Activated CD4-positive, alpha-beta memory T cell treated with anti-CD3 and anti-CD28 coated beads for 36 hours (primary cell): ENCODE data around the gene FEM1B. TPM values are rescaled to one million over a fixed set of nuclear protein-coding genes. Genes with fewer than 3 reads are reported as not detected.

Source experiments
- CTCF ChIA-PET: fragments of 350-600 bp; sonication (Branson Sonifier 250); formaldehyde crosslinking; loops from one replicate; lab custom pipeline; 2021; ENCODE audit warnings: antibody characterized with exemption, inconsistent platforms; lab: Charles Lee
- POLR2A ChIA-PET: fragments of 350-600 bp; sonication (Branson Sonifier 250); formaldehyde crosslinking; loops from one replicate; lab custom pipeline; 2021; ENCODE audit warnings: antibody characterized with exemption; lab: Charles Lee
- DNase-seq: peaks from one replicate; pipeline ENCODE4 v3.0.0-alpha.2; 2020
- H3K27ac Mint-ChIP-seq: one replicate; pipeline ENCODE4 v1.8.0; 2021; ENCODE audit warnings: mixed read lengths
- H3K27me3 Mint-ChIP-seq: one replicate; pipeline ENCODE4 v1.8.0; 2021; ENCODE audit warnings: mixed read lengths
- H3K36me3 Mint-ChIP-seq: one replicate; pipeline ENCODE4 v1.8.0; 2021; ENCODE audit warnings: mixed read lengths
- H3K4me1 Mint-ChIP-seq: one replicate; pipeline ENCODE4 v1.8.0; 2021; ENCODE audit warnings: low read depth, mixed read lengths
- H3K4me3 Mint-ChIP-seq: one replicate; pipeline ENCODE4 v1.8.0; 2021; ENCODE audit warnings: mild to moderate bottlenecking, mixed read lengths
- H3K9me3 Mint-ChIP-seq: one replicate; pipeline ENCODE4 v1.8.0; 2021; ENCODE audit warnings: mixed read lengths
- intact Hi-C: fragments of 100-400 bp; cut with micrococcal nuclease; formaldehyde crosslinking; loops from one replicate; pipeline ENCODE4 v1.15.1; 2023
- total RNA-seq, 2 experiments: library from RNA; stranded (reverse); gene quantifications; one replicate each; pipeline ENCODE4 v1.2.3, GENCODE V29; 2021

Gene FEM1B
- total RNA-seq, 2 experiments from 2014 or later, result 32.6 to 34.2 TPM

DNA sequence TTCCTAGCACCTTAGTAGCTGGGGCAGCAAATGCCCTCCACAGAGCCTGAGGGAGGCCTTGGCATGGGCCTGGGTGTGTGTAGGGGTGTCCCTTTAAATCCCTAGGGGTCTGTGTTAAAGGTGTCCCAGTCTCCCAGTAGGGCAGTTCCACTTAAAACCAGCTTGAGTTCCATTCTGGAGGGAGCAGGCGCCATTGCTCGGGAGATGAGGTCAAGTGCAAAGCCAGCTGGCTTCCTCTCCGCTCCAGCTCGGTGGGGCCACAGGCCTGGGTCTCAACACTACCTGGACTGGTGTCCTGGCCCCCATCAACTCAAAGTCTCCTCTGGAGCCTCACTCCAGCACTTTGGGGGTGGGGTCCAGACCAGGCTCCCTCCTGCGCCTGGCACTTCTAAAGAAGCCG lies 25.2 kb downstream of the FEM1B start:
- H3K4me3 Mint-ChIP-seq, result no peak overlapping the region
- CTCF ChIA-PET, result interaction anchor here (1.0 to 1.2 kb wide), 3 partner anchors 22 to 81 kb away, joined by 3 read pairs; no protein-coding TSS in a partner anchor
- intact Hi-C loops, result no loop called here

DNA sequence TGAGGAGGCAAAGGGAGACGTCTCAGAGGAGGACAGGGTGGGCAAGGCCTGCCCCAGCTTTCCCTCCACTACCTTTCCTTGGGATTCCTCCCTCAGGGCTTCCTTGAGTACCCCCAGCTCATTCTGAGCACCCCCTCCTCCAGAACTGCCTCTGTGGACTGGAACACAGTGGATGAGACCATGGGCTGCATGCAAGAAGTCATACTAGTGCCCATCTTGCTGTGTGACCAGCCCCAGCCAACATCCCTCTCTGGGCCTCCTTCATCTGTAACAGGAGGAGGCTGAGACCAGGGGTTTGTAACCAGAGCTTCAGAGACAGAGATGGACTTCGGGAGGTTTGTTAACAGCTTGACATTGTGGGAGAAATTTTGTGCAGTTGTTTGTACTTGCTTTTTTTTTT lies 25.6 kb downstream of the FEM1B start:
- ChIA-PET CTCF (interaction anchor here (1.0 to 1.2 kb wide), 3 partner anchors 22 to 81 kb away, joined by 3 read pairs; no protein-coding TSS in a partner anchor), POLR2A (no interaction called here)
- Mint-ChIP-seq H3K4me3 (no peak overlapping the region), H3K9me3 (no peaks in the 10 kb centered on the region), H3K27me3 (peaks cover 3% of the 10 kb centered on the region), H3K36me3 (no peaks in the 10 kb centered on the region), H3K4me1 (peaks cover 21% of the 10 kb centered on the region), H3K27ac (no peak overlapping the region)
- intact Hi-C loops, result no loop called here
- DNase-seq, result no peak

More for the DNA sequence above, 25.2 kb downstream of the FEM1B start:
- H3K9me3 Mint-ChIP-seq, result no peaks in the 10 kb centered on the region
- DNase-seq, result no peak
- H3K27me3 Mint-ChIP-seq, result peaks cover 2% of the 10 kb centered on the region
- H3K27ac Mint-ChIP-seq, result no peak overlapping the region
- POLR2A ChIA-PET, result no interaction called here
- no peaks in the 10 kb centered on the region for H3K36me3 Mint-ChIP-seq
- peaks cover 25% of the 10 kb centered on the region for H3K4me1 Mint-ChIP-seq

DNA sequence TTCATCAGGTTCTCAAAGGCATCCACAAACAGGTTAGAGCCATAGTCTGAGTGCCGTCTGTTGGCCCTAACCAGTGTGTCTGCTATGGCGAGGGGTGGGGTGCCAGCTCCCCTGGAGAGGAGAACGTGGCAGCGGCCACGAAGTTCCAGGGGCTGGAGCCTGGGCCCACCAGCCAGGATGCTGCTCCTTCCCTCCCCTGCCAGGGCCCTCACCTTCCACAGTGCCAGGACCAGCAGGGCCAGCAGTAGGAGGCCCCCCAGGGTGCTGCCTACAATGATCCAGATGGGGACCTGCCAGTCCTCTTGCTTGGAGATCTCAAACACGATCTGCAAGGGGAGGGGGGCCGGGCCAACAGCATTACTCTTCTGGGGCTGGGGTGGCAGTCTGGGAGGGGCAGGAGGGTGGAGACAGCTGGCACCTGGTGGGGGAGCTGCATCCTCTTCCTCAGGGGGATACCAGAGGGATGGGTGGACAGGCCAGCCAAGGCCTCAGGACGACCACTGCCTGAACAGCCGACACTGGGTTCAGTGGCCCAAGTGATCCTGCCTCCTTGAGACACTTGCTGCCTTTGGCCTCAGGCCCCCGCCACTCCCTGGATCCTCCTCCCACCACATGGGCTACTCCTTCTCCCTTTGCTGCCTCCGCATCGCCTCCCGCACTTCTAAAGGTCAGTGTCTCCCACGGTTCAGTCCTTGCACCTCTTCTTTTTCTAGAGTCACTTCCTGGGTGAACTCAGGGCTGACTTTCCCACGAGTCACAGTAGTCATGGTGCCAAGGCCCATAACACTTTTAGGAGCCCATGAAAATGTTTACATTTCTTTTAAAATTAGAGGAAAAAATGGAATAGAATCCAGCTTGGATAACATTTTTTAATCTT lies 26.3 kb downstream of the FEM1B start:
- H3K36me3 Mint-ChIP-seq, result no peaks in the 10 kb centered on the region
- no peaks in the 10 kb centered on the region for H3K9me3 Mint-ChIP-seq
- no peak overlapping the region for H3K27ac Mint-ChIP-seq
- H3K27me3 Mint-ChIP-seq, result peaks cover 3% of the 10 kb centered on the region
- H3K4me1 Mint-ChIP-seq, result peaks cover 16% of the 10 kb centered on the region
- intact Hi-C loops, result no loop called here
- DNase-seq, result no peak
- ChIA-PET POLR2A (no interaction called here), CTCF (interaction anchor here (1.0 to 4.4 kb wide), 4 partner anchors 51 to 80 kb away, joined by 3 to 66 read pairs (median 26); no protein-coding TSS in a partner anchor)
- no peak overlapping the region for H3K4me3 Mint-ChIP-seq

DNA sequence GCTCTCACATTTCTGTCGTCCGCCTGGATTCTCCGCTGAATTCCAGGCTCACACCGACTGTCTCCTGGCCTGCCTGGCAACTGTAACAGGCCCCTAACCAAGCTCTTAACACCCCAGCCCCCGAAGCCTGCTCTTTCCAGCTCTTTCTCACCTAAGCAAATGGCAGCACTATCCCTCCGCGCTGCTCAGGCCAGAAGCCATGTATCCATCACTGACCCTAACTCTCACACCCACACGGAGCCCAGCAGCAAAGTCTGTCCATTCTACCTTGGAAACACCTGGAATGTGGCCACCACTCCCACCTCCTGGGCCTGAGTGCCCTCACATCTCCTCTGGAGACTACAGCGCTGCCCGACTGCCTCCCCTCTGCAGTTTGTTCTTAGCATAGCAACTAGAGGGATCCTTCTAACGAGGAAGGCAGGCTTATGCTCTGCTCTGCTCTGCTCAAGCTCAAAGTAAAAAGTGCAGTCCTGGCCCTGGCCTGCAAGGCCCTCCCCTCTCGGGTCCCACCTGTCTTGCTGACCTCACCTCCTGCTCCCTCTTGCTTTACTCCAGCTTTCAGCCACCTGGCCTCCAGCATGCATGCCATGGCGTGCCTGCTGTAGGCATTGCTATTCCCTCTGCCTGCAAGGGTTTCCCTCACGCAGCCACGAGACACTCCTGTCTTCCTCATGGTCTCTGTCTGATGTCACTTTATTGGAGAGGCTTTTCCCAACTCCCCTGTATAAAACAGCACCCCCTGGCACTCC lies 27.2 kb downstream of the FEM1B start:
- no peak overlapping the region for H3K4me3 Mint-ChIP-seq
- H3K27ac Mint-ChIP-seq, result no peak overlapping the region
- no peaks in the 10 kb centered on the region for H3K9me3 Mint-ChIP-seq
- no peaks in the 10 kb centered on the region for H3K36me3 Mint-ChIP-seq
- ChIA-PET CTCF (interaction anchor here (2.1 to 4.4 kb wide), 3 partner anchors 25 to 78 kb away, joined by 19 to 66 read pairs (median 50); no protein-coding TSS in a partner anchor), POLR2A (no interaction called here)
- no peak for DNase-seq
- peaks cover 7% of the 10 kb centered on the region for H3K4me1 Mint-ChIP-seq
- intact Hi-C loops, result loop anchor here (5.0 kb wide), 1 partner anchor 442 kb away; no protein-coding TSS in a partner anchor
- H3K27me3 Mint-ChIP-seq, result peaks cover 3% of the 10 kb centered on the region

DNA sequence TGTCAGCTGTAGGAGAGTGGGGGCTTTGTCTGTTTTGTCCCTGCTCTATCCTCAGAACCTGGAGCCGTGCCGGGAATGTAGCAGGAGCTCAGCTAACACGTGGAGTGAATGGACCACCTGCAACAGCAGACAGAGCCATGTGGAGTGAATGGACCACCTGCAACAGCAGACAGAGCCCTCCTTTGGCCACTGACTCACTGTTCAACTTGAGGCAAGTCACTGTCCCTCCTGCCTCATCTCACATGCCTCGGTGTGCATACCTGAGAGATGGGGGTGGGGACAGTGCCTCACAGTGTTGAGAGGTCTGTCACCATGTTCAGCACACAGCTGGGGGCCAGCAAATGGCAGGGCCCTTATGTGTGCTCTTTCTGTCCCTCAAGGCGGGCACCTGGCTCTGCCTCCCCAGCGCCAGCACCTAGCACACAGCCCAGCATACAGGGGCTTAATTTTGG lies 27.9 kb downstream of the FEM1B start:
- H3K9me3 Mint-ChIP-seq, result no peaks in the 10 kb centered on the region
- POLR2A ChIA-PET, result no interaction called here
- CTCF ChIA-PET, result interaction anchor here (1.6 to 4.4 kb wide), 6 partner anchors 11 to 358 kb away, joined by 8 to 66 read pairs (median 16); no protein-coding TSS in a partner anchor
- intact Hi-C loops, result loop anchor here (5.0 kb wide), 1 partner anchor 443 kb away; no protein-coding TSS in a partner anchor
- H3K36me3 Mint-ChIP-seq, result no peaks in the 10 kb centered on the region
- DNase-seq, result no peak
- no peak overlapping the region for H3K27ac Mint-ChIP-seq
- H3K27me3 Mint-ChIP-seq, result peaks cover 3% of the 10 kb centered on the region
- peaks cover 6% of the 10 kb centered on the region for H3K4me1 Mint-ChIP-seq
- no peak overlapping the region for H3K4me3 Mint-ChIP-seq

DNA sequence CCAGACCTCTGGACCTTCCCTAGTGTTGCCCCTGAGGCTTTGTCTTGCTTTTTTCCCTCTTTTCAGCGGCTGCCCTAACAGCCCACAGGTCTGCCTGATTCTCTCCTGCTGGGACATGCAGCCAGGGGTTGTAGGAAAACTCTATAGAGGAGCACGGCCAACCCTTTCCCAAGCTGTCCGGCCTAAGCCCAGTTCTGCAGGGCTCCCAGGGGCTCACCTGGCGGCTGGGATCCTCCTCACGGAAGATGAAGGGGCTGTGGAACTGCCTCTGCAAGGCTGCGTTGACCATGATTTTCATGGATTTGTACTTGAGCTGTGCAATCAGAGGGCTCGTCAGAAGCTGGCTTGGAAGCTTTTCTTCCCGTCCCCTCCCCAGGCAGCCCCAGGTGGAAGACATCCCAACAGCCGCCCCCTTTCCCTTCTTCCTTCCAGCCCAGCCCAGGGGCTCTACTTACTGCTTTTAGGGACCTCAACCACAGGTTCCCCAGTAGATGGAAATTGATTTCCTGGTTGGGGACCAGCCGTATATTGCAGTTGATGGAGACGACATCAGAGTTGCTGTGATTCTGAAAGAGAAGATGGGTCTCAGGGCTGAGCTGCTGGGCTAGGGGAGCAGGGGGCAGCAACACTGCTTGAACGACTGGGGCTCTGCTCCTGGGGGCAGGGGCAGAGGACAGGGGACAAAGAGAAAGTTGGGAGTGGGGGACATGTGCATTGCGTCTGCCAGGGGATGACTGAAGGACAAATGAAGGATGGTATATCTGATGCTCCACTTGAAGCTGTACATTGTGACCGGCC lies 29.8 kb downstream of the FEM1B start:
- H3K27ac Mint-ChIP-seq, result no peak overlapping the region
- H3K9me3 Mint-ChIP-seq, result no peaks in the 10 kb centered on the region
- CTCF ChIA-PET, result interaction anchor here (0.7 to 4.4 kb wide), 27 partner anchors 10 to 370 kb away, joined by 3 to 66 read pairs (median 5); partner anchors contain the start of gene FEM1B
- H3K27me3 Mint-ChIP-seq, result peaks cover 3% of the 10 kb centered on the region
- DNase-seq, result no peak
- no peak overlapping the region for H3K4me3 Mint-ChIP-seq
- no peaks in the 10 kb centered on the region for H3K36me3 Mint-ChIP-seq
- H3K4me1 Mint-ChIP-seq, result peaks cover 6% of the 10 kb centered on the region
- intact Hi-C loops, result loop anchor here (5.0 kb wide), 1 partner anchor 445 kb away; no protein-coding TSS in a partner anchor
- POLR2A ChIA-PET, result no interaction called here

DNA sequence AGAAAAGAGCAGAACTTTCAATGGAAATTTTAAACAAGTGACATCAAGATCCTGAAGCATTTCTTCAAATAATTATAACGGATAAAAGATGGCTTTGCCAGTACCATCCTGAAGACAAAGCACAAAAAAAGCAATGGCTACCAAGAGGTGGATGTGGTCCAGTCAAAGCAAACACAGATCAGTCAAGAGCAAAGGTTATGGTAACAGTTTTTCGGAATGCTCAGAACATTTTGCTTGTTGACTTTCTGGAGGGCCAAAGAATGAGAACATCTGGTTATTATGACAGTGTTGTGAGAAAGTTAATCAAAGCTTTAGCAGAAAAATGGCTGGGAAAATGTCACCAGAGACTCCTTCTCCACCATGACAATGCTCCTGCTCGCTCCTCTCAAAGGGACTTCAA lies 31.5 kb downstream of the FEM1B start:
- ChIA-PET CTCF (interaction anchor here (0.7 kb wide), 1 partner anchor 133 kb away, joined by 3 read pairs; no protein-coding TSS in a partner anchor), POLR2A (no interaction called here)
- Mint-ChIP-seq H3K36me3 (no peaks in the 10 kb centered on the region), H3K4me1 (peaks cover 6% of the 10 kb centered on the region), H3K27ac (no peak overlapping the region), H3K27me3 (peaks cover 3% of the 10 kb centered on the region), H3K4me3 (no peak overlapping the region), H3K9me3 (no peaks in the 10 kb centered on the region)
- DNase-seq, result no peak
- intact Hi-C loops, result loop anchor here (5.0 kb wide), 1 partner anchor 447 kb away; no protein-coding TSS in a partner anchor

DNA sequence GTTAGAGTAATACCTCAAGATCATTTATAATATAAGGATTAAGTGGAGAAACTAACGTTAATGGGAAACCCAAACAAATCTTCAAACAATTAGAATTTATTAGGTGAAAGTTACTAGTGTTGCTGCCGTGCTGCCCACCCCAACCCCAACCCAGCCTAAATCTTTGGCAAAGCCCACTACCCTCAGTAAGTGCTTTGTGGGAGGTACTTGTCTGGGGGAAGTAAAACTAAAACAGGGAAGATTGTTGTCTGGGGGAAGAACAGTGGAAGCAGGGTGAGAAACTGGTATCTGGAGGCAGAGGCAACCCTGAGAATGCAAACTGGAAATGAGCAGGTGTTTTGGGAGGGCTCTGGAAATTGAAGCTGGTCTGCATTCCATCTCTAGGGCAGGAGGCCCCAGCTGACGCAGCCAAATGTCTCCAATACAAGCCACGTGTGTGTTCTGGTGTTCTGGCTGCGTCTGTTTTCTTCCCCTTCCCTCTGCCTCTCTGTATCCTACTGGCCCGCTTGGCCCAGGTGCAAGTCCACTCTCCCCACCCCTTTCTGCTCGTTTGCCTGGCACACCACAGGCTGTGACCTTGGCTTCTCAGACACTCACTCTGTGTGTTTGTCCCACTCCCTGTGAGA lies 32.7 kb downstream of the FEM1B start:
- no peak for DNase-seq
- Mint-ChIP-seq H3K27me3 (peaks cover 3% of the 10 kb centered on the region), H3K9me3 (no peaks in the 10 kb centered on the region), H3K4me3 (no peak overlapping the region), H3K27ac (no peak overlapping the region), H3K36me3 (no peaks in the 10 kb centered on the region), H3K4me1 (peaks cover 6% of the 10 kb centered on the region)
- ChIA-PET CTCF (no interaction called here), POLR2A (no interaction called here)
- intact Hi-C loops, result no loop called here

DNA sequence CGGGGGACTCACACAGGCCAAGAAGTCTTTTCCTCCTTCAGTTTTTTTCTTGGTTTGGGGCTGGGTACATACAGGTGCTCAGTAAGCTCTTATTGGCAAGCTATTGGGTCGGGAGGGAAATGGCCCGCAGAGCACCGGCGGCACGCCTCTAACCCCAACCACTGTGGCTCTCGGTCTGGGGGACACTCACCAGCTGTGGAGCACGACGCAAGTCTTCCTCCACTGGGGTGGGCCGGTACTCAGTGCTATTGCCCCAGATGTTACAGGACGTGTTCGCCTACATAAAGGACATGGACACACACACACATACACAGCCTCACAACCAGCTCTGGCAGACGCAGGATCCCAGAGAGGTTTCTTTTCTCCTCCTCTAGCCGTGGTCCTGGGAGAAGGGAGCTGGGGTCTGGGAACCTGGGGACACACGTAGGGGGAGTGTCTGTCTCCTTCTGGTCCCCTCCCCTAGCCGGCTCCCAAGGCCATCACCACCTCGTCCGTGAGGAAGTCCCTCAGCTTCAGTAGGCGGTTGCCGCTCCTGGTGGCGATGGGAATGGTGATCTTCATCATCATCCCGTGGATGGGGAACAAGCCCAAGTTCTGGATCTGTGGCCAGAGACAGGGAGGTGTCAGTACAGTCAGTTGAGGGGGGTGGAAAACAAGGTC lies 33.4 kb downstream of the FEM1B start:
- Mint-ChIP-seq H3K4me1 (peaks cover 6% of the 10 kb centered on the region), H3K4me3 (no peak overlapping the region), H3K36me3 (no peaks in the 10 kb centered on the region), H3K27me3 (peaks cover 3% of the 10 kb centered on the region), H3K27ac (no peak overlapping the region), H3K9me3 (no peaks in the 10 kb centered on the region)
- DNase-seq, result no peak
- POLR2A ChIA-PET, result no interaction called here
- intact Hi-C loops, result no loop called here
- CTCF ChIA-PET, result no interaction called here

DNA sequence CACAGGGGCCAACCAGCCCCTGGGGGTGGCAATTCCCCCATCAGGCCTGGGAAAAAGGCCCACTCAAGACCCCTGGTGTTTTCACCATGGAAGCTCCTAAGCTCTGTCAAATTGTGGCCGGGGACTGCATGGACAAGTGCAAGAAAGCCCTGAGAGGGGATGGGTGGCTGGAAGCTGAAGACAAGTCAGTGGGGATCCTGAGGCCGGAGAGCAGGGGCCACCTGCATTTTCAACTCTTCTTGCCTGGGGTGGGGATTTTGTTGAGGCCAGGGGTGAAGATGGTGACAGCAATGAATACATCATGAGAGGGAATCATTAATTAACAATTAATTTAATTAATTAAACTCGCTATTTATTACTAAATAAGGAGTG lies 33.9 kb downstream of the FEM1B start:
- Mint-ChIP-seq H3K27ac (no peak overlapping the region), H3K4me3 (no peak overlapping the region), H3K36me3 (no peaks in the 10 kb centered on the region), H3K4me1 (peaks cover 2% of the 10 kb centered on the region), H3K9me3 (no peaks in the 10 kb centered on the region), H3K27me3 (peaks cover 2% of the 10 kb centered on the region)
- intact Hi-C loops, result no loop called here
- ChIA-PET POLR2A (no interaction called here), CTCF (no interaction called here)
- no peak for DNase-seq
